ENCODE data around the gene UPF1.

DNA sequence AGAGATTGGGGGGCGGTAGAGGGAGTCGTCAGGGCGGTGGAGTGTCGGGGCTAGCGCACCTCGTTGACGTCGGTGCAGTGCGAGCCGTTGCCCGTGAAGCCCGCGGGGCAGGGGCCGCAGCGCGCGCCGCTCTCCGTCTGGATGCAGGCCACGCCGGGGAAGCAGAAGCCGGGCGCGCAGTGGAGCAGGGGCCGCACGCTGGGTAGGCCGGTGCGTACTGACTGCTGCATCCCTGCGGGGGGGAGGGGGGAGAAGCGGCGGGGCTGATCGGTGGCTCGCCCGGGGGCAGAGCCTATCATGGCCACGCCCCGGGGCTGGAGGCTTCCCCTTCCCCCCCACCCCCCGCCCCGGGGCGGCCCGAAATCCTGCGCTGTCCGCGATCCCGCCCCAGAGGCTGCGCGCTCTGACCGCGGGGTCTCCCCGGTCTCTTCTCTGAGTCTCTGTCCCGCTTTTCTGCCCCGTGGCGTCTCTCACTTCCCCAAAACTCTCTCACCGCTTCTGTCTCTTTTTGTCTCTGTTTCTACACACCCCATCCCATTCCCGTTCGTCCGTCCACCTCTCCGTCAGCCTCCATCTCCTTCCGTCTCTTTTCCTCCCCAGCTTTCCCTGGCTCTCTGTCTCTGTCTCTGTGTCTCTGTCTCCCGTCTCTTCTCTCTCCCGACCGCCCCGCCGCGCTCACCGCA, 41.7 kb upstream of the UPF1 start:
- TF ChIP-seq, protein P1, sequence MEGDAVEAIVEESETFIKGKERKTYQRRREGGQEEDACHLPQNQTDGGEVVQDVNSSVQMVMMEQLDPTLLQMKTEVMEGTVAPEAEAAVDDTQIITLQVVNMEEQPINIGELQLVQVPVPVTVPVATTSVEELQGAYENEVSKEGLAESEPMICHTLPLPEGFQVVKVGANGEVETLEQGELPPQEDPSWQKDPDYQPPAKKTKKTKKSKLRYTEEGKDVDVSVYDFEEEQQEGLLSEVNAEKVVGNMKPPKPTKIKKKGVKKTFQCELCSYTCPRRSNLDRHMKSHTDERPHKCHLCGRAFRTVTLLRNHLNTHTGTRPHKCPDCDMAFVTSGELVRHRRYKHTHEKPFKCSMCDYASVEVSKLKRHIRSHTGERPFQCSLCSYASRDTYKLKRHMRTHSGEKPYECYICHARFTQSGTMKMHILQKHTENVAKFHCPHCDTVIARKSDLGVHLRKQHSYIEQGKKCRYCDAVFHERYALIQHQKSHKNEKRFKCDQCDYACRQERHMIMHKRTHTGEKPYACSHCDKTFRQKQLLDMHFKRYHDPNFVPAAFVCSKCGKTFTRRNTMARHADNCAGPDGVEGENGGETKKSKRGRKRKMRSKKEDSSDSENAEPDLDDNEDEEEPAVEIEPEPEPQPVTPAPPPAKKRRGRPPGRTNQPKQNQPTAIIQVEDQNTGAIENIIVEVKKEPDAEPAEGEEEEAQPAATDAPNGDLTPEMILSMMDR (IDR thresholded peaks at IDR 0.05): no peak
- TF ChIP-seq POLR2A (IDR thresholded peaks at IDR 0.05) (no peak), POLR2AphosphoS5 (IDR thresholded peaks at IDR 0.05) (no peak)

All from transverse colon (tissue), 4 donors.